ENCODE results near the gene RAB29.

- TF ChIP-seq ARNT (IDR thresholded peaks at IDR 0.05) (no peak), SP1 (IDR thresholded peaks at IDR 0.05) (no peak), ELF4 (IDR thresholded peaks at IDR 0.05) (no peak)
These were observed 26.7 kb downstream of the RAB29 start for GRCh38 chr1:205748403-205749233.
